ENCODE results near the gene NGEF. TPM values are rescaled to one million over a fixed set of nuclear protein-coding genes. Genes with fewer than 3 reads are reported as not detected.
A peak's percentile ranks its signal among the peaks of the same experiment; 100 is the strongest.

NGEF gene
- total RNA-seq, 2 donors from 2014 or later: not detected

DNA sequence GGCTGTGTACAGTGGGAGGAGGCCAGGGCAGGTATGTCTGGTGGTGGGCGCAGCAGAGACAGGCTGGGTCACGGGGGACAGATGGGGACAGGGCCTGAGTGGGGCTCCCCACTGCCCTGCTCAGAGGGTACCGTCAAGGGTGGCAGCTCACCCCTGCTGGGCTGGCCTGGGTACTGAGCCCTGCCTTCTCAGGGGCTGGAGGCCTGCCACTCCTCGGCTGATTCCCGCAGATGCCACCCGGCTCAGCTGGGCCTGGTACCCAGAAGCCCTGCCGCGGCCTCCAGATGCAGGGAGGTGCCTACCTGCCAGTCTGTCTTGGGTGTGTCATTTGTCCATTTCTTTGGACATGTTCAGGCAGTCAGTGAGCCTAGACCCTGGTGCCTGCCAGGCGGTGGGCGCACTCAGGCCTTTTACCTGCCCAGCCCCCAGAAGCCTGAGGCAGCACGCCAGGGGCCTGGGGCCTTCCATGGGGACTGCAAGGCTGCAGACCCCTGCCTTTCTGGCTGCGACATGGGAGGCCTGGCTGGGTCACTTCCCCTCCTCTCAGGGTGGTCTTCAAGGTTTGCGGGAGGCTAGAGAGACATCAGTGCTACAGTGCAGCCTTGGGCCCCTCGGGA is 139.7 kb downstream of the NGEF start:
- H3K27ac Mint-ChIP-seq: no peak overlapping the region
- no peaks in the 10 kb centered on the region for H3K36me3 Mint-ChIP-seq
- DNase-seq (ENCODE audit: low spot score) (peak; percentile 20), ATAC-seq (no peak)
- peaks cover 9% of the 10 kb centered on the region in 2 donors for H3K27me3 Mint-ChIP-seq
- no peak overlapping the region for H3K4me3 Mint-ChIP-seq
- H3K4me1 Mint-ChIP-seq (ENCODE audit: low read depth in 2 of 2): peaks cover 0 to 5% of the 10 kb centered on the region in 2 donors
- H3K9me3 Mint-ChIP-seq: no peaks in the 10 kb centered on the region

DNA sequence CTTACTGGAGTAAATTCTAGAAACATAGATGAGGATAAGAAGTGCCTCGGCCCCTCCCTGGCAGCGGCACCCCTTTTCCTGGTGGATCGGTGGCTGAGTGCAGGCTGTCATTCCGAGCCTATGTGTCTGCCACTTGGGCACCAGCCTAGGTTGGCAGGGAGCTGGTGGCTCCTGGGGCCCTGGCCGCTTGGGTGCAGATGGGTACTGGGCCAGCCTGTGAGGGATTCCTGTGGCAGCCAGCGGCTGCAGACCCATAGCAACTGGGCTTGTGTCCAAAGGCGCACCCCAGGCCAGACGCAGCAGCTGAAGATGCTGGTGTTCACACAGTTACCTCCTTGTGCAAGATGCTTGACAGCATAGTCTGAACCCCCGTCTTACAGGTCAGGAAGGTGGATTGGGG is 140.2 kb downstream of the NGEF start:
- Mint-ChIP-seq H3K27ac (no peak overlapping the region), H3K4me3 (no peak overlapping the region), H3K9me3 (no peaks in the 10 kb centered on the region), H3K36me3 (no peaks in the 10 kb centered on the region), H3K27me3 (peaks cover 9% of the 10 kb centered on the region in 2 donors), H3K4me1 (ENCODE audit: low read depth in 2 of 2) (peaks cover 0 to 5% of the 10 kb centered on the region in 2 donors)
- no peak for ATAC-seq
- DNase-seq (ENCODE audit: low spot score): peak; percentile 58

DNA sequence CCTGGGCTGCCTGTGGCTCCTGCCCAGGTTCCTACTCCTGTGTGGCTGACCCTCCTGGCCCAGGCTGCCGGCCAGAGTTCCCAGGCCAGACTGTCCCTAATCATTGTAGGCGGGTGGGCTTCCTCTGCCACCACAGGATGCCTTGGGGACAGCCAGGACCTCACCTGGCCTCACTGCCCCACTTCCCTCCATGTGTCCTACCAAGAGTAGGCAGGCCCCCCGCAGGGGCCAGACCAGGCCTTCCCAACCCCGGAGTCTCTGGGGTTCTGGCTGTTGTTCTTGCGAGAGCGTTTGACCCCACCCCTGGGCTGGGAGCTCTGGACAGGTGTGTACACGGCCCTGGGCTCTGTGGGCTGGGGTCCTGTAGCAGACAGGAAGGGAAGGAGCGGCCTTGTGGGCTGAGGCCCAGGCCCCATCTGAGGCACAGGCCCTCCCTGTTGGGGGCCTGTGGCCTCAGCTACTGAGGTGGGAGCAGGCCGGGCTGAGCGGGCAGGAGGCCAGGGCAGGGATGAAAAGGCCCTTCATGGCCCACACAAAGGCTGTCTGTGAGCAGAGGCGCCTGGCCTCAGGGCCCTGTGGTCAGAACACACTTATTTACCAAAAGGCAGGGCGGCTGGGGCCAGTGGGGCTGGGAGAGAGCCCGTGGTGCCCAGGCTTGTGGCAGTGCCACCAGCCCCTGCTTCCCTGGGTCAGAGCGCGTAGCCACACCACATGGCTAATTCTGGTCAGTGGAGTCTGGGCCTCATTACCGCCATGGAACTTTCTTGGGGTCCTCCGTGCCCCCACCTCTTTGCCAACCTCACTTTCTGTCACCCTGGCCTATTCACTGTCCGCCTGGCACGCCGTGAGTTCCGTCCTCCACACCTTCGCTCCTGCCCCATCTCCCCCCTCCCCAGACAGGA is 141.0 kb downstream of the NGEF start:
- Mint-ChIP-seq H3K4me1 (ENCODE audit: low read depth in 2 of 2) (peaks cover 0 to 5% of the 10 kb centered on the region in 2 donors), H3K27ac (no peak overlapping the region), H3K9me3 (no peaks in the 10 kb centered on the region), H3K4me3 (no peak overlapping the region), H3K36me3 (no peaks in the 10 kb centered on the region), H3K27me3 (peaks cover 6 to 9% of the 10 kb centered on the region in 2 donors)
- ATAC-seq (no peak), DNase-seq (ENCODE audit: low spot score) (peak; percentile 57)

DNA sequence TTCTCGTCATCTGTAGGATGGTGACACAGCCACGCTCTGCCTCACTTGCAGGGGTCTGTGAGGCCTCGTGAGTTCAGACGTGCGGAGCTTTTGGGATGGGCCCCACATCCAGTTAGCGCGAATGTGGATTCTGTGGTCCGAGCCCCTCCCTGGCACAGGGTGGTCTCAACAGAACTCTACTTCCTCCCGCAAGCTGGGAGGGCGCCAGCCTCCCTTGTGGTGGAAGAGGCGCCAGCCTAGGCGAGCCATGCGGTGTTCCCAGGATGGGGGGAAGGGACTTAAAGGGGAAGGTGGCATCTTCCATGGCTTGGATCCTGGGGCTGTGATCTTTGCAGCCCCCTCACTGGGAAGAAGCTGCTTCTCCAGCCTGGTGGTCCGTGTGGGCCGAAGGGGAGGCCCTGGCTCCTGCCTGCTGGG is 141.6 kb downstream of the NGEF start:
- peak; percentile 58 for DNase-seq (ENCODE audit: low spot score)
- no peaks in the 10 kb centered on the region for H3K9me3 Mint-ChIP-seq
- no peak overlapping the region for H3K27ac Mint-ChIP-seq

DNA sequence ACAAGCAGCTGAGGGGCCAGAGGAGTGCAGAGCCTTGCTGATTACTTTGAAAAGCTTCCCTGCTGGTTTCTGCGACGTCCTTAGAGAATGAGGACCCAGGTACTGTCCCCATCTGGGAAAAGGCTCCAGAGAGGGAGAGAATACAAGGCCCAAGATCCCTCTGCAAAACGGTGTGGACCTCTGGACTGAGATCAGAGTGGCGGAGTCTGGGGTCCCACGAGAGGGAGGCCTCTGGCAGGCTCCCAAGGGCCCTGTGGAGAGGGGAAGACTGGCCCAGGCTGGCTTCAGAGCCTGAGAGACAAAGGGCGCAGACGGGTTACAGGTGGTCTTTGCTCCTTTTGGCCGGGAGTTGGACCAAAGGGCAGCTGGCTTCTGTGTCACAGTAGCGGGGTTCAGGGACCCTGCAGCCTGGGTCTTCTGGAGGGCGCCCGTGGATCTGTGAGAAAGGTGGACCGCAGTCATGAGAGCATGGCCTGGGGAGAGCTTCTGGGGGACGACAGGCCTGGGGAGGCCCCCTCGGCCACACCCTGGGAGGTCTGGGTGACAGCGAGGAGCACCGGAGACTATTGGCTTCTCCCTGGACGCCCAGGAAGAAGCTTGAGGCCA is 142.2 kb downstream of the NGEF start:
- ATAC-seq (no peak), DNase-seq (ENCODE audit: low spot score) (no peak)
- Mint-ChIP-seq H3K27ac (no peak overlapping the region), H3K4me1 (ENCODE audit: low read depth in 2 of 2) (peaks cover 0 to 5% of the 10 kb centered on the region in 2 donors), H3K27me3 (peaks cover 6 to 9% of the 10 kb centered on the region in 2 donors), H3K9me3 (no peaks in the 10 kb centered on the region), H3K36me3 (no peaks in the 10 kb centered on the region), H3K4me3 (no peak overlapping the region)

More for the DNA sequence above, 141.6 kb downstream of the NGEF start:
- Mint-ChIP-seq H3K4me3 (no peak overlapping the region), H3K27me3 (peaks cover 6 to 9% of the 10 kb centered on the region in 2 donors), H3K36me3 (no peaks in the 10 kb centered on the region), H3K4me1 (ENCODE audit: low read depth in 2 of 2) (peaks cover 0 to 5% of the 10 kb centered on the region in 2 donors)
- no peak for ATAC-seq

DNA sequence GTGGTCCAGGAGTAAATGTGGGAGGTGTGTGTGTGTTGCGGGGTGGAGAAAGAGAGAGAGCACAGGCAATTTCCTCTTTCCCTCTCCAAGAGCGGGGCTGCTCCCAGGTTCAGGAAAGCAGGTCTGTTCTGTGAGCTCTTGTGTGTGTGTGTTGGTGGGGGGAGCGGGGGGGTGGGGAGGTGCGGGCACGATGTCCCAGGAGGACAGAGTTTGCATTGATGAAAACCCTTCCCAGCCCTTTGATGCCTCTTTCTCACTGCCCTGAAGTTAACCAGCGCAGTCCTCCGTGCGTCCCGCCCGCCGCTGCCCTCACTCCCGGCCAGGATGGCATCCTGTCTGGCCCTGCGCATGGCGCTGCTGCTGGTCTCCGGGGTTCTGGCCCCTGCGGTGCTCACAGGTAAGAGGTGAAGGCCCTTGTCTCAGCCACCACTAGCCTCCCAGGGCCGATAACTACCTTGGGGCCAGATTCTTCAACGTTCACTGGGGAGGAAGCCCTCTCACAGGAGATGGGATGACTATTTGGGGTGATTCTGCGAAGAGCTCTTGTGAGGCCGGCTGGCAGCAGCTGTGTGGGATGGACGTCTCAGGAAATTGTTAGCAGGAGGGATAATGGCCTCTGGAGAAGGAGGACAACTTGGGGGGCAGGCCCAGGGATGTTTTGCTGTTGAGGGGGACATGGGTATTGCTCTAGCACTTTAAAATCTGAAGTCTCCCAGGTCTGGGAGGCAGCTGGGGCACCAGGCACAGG is 142.9 kb downstream of the NGEF start, which contains the start of gene SNORC:
SNORC (plus strand) TSS at position 247 of the 748 bp plus-strand sequence; CDS start at position 325, 78 bp downstream.
- Mint-ChIP-seq H3K27ac (no peak within 1 kb of the TSS), H3K36me3 (no peaks in the 10 kb centered on the region), H3K27me3 (peaks cover 2 to 5% of the 10 kb centered on the region in 2 donors), H3K9me3 (no peaks in the 10 kb centered on the region), H3K4me1 (ENCODE audit: low read depth in 2 of 2) (peaks cover 0 to 2% of the 10 kb centered on the region in 2 donors), H3K4me3 (no peak within 1 kb of the TSS)
- ATAC-seq: no peak
- DNase-seq (ENCODE audit: low spot score): no peak

DNA sequence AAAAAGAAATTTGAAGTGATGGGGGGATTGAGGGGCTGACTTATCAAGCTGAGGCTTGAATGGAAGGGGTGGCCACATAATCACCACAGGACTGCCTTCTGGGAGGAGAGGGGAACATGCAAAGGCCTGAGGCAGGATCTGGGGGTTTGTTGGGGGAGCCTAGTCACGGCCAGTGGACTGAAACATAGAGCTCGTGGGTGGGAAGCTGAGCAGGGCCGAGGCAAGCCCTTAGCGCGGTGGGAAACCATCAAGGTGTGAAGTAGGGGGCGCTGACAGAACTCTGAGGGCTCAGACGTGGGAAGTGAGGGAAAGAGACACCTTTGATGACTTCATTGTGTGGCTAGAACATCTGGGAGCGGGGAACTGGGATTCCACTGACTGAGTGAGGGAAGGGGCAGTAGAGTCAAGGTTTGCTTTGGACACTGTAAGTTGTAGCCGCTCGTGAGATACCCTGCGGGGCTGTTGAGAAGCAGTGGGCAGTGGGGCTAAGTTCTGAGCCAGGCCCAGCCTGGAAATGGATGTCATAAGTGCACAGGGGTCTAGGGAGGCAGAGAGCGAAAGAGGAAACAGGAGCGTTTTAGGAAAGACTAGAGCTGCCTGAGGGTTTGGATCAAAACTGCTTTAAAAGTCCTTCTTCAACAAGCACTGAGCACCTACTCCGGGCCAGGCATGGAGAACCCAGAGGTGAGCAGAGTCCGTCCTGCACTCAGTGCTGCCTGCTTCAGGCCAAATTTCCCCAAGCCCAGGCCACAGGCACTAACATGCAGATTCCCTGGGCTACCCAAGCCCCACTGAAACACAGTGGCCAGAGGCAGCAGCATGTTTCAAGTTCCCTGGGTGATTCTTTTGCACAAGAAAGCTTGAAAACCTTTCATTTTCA is 143.7 kb downstream of the NGEF start:
- no peak overlapping the region for H3K27ac Mint-ChIP-seq

DNA sequence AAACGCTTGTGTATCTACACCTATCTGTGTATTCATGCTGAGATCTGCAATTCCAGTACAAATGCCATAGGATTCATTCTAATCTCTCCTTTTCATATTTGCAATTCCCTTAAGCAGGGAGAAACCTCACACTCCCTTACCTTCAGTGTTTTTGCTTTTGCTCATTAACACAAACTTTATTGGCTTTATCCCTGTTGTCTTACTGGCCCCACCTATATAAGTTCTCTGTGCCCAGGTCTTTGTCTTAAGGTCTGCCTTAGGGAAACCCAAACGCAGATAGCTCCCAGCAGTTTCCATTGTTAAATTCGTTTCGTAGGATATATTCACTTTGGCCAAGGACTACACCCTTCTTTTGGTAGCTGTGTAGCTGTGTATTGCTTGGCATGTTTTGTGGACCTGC is 147.0 kb downstream of the NGEF start:
- no peaks in the 10 kb centered on the region for H3K36me3 Mint-ChIP-seq
- H3K4me3 Mint-ChIP-seq: no peak overlapping the region
- ATAC-seq (no peak), DNase-seq (ENCODE audit: low spot score) (no peak)
- H3K27me3 Mint-ChIP-seq: no peaks in the 10 kb centered on the region
- H3K4me1 Mint-ChIP-seq (ENCODE audit: low read depth in 2 of 2): no peaks in the 10 kb centered on the region
- H3K9me3 Mint-ChIP-seq: no peaks in the 10 kb centered on the region
- no peak overlapping the region for H3K27ac Mint-ChIP-seq

More for the DNA sequence above, 143.7 kb downstream of the NGEF start:
- no peaks in the 10 kb centered on the region for H3K27me3 Mint-ChIP-seq
- ATAC-seq: no peak
- no peaks in the 10 kb centered on the region for H3K36me3 Mint-ChIP-seq
- DNase-seq (ENCODE audit: low spot score): no peak
- H3K4me1 Mint-ChIP-seq (ENCODE audit: low read depth in 2 of 2): no peaks in the 10 kb centered on the region
- H3K4me3 Mint-ChIP-seq: no peak overlapping the region
- no peaks in the 10 kb centered on the region for H3K9me3 Mint-ChIP-seq

DNA sequence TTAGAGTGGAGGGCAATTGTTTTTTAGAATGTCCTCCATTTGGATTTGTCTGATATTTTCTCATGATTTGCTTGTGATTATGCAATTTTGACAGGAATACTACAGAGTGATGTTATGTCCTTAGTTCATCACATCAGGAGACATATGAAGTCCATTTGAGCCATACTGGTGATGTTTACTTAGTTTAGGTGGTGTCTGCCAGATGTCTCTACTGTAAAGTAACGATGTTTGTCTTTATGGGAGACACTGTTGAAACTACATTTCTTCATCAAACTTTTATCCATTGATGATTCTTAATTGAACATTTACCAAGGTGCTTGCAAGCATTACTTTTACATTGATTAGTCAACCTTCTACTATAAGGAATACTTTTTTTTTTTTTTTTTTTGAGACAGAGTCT is 147.9 kb downstream of the NGEF start:
- Mint-ChIP-seq H3K9me3 (no peaks in the 10 kb centered on the region), H3K4me3 (no peak overlapping the region), H3K36me3 (no peaks in the 10 kb centered on the region), H3K27me3 (no peaks in the 10 kb centered on the region), H3K27ac (no peak overlapping the region), H3K4me1 (ENCODE audit: low read depth in 2 of 2) (no peaks in the 10 kb centered on the region)
- ATAC-seq (no peak), DNase-seq (ENCODE audit: low spot score) (no peak)

DNA sequence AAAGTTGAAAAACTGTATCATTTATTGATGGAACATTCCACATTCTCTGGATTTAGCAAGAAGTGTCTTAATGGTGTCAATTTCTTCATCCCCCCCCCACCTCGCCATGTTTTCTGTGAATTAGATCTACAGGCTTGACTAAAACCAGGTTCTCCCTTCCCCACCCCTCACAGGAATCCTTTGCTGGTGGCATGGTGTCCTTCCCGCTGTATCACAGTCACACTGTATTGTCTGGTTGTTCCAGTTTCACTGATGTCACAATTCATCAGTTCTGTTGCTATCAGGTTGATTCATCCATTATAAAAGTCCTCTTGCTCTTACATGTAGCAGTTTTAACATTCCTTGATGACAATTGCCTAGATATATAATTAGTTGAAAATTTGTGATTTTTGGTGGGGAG is 149.1 kb downstream of the NGEF start:
- DNase-seq (ENCODE audit: low spot score): no peak
- Mint-ChIP-seq H3K27ac (no peak overlapping the region), H3K36me3 (peaks cover 4% of the 10 kb centered on the region), H3K9me3 (no peaks in the 10 kb centered on the region), H3K4me3 (no peak overlapping the region), H3K4me1 (ENCODE audit: low read depth in 2 of 2) (no peaks in the 10 kb centered on the region), H3K27me3 (no peaks in the 10 kb centered on the region)
- no peak for ATAC-seq

DNA sequence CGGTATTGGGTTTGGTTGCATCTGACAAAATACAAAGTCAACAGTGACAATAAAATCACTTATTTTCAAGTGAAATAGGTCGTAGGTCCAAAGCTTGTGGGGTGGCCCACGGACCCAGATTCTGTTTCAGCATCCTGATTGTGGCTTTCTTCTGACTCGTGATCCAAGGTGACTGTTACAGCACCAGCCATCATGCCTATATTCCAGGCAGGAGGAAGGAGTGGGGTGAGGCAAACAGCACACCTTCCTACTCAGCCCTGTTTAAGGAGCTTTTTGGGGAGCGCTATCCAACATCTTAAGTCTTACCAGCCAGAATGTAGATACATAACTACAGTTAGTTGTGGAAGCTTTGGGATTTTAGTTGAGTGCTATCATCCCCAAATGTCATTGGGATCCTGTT is 151.7 kb downstream of the NGEF start:
- peaks cover 19% of the 10 kb centered on the region for H3K36me3 Mint-ChIP-seq
- no peaks in the 10 kb centered on the region for H3K9me3 Mint-ChIP-seq
- ATAC-seq: no peak
- H3K4me3 Mint-ChIP-seq: no peak overlapping the region
- DNase-seq (ENCODE audit: low spot score): no peak
- no peak overlapping the region for H3K27ac Mint-ChIP-seq
- H3K4me1 Mint-ChIP-seq (ENCODE audit: low read depth in 2 of 2): no peaks in the 10 kb centered on the region
- H3K27me3 Mint-ChIP-seq: no peaks in the 10 kb centered on the region

DNA sequence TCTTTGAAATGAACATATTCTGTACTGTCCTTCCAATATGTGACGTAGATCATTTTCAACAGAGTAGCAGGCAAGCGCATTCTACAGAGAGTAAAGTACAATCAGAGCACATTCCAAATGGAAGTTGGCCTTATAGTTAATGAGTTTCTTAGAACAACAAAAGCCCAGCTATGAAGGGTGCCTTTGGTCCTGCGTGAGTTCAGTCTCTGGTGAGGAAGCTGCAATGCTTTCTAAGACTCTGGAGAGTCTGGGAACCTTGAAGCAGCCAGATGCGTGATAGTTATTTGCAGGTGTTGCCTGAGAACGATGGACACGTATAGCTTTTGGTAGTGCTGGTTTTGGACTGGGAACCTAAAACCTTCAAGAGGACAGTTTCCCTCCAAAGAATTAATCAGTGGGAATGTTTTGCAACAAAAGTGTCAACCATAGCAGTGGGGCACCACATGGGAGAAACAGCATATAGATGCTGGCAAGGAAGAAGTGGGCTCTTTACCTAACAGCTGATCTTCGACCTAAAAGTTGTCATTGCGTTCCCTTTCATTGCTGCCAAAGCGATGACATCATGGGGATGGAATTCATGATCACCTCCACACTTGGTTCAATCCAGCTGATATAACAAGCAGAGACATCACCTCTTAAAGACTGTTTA is 152.3 kb downstream of the NGEF start:
- Mint-ChIP-seq H3K36me3 (peaks cover 19% of the 10 kb centered on the region), H3K4me3 (no peak overlapping the region), H3K27ac (no peak overlapping the region), H3K4me1 (ENCODE audit: low read depth in 2 of 2) (no peaks in the 10 kb centered on the region), H3K9me3 (no peaks in the 10 kb centered on the region), H3K27me3 (no peaks in the 10 kb centered on the region)
- no peak for DNase-seq (ENCODE audit: low spot score)
- no peak for ATAC-seq

Data from natural killer cell treated with Interleukin-12 subunit alpha and Interleukin-12 subunit beta and Interleukin-15 and Interleukin-18, amount 100 ng/mL, for 72 hours (primary cell).